Keratinocyte (primary cell): ENCODE data around the gene KCNN3.

Source experiments
- CTCF ChIP-seq, 3 experiments: IDR thresholded peaks in 1 of 3; conservative IDR thresholded peaks in 1 of 3; optimal IDR thresholded peaks in 1 of 3; 2 replicates in 2 of 3; 3 replicates in 1 of 3; pipeline versions ENCODE3 to v1.5.1; 2011; ENCODE audit warnings: low read length in 3 of 3, mild to moderate bottlenecking in 3 of 3, moderate library complexity in 2 of 3, control low read depth in 1 of 3, inconsistent platforms in 1 of 3; ENCODE audit not compliant: insufficient read depth in 2 of 3; ENCODE audit errors: extremely low read depth in 1 of 3
- EZH2 ChIP-seq: IDR thresholded peaks from one replicate; pipeline ENCODE4 v1.6.1; 2012; ENCODE audit warnings: inconsistent platforms, mild to moderate bottlenecking, low read length, moderate library complexity

- TF ChIP-seq EZH2 (no peak), CTCF (optimal IDR thresholded peaks at IDR 0.05 in 1 of 3, IDR thresholded peaks at IDR 0.05 in 1 of 3, conservative IDR thresholded peaks at IDR 0.05 in 1 of 3; ENCODE audit: extremely low read depth in 1 of 3, insufficient read depth in 2 of 3, low read length in 3 of 3) (no peak)
Measured at GRCh38 chr1:154714638-154715037, 155.4 kb downstream of the KCNN3 start.
